GM21619 (cell line): ENCODE measurements around the gene CLIC6.
"Not testable (repeated sequence)": the region's sequence is repeated elsewhere in the genome, so short reads cannot be mapped to it uniquely, and the experiment has no call there.

Source experiments
- ATAC-seq: cut with Tn5 transposase; IDR thresholded peaks from one replicate; pipeline ENCODE4 v1.9.1; 2021; ENCODE audit not compliant: unreplicated experiment

CLIC6 gene

GRCh38 chr21:34691390-34692032, 22.7 kb downstream of the CLIC6 start:
- no peak for ATAC-seq

GRCh38 chr21:34692458-34693020, 23.7 kb downstream of the CLIC6 start:
- ATAC-seq: no peak

- ATAC-seq: no peak
Observed at GRCh38 chr21:34693192-34693810, 24.5 kb downstream of the CLIC6 start.

GRCh38 chr21:34695434-34695833, 26.6 kb downstream of the CLIC6 start:
- peak; percentile 83 for ATAC-seq

DNA sequence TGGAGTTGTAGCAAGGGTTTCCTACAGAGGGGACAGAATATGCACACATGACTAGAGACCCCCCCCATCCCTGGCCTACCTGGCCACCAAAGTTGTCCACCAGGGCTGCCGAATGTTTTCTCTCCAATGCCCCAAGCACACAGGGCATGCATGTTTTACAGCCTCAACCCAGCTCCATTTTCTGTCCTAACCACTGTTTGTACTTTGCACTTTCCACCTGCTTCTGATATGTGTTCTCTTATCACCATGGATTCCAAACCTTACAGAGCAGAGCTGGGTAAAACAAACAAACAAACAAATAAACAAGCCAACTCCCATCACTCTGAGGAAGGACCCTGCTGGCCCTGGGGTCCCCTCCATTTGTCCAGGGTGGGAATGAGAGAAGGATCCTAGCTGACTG, 27.3 kb downstream of the CLIC6 start:
- ATAC-seq: no peak

DNA sequence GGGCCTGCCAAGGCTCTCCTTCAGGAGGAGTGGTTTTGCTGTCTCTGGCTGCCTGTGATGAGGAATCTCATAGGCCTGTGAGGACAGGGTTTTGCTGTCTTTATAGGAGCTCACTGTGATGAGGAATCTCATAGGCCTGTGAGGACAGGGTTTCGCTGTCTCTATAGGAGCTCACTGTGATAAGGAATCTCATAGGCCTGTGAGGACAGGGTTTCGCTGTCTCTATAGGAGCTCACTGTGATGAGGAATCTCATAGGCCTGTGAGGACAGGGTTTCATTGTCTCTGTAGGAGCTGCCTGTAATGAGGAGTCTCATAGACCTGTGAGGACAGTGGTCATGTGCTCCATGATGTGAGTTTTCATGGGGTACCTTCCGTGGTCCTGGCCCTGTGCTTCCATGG, 29.0 kb downstream of the CLIC6 start:
- no peak for ATAC-seq

DNA sequence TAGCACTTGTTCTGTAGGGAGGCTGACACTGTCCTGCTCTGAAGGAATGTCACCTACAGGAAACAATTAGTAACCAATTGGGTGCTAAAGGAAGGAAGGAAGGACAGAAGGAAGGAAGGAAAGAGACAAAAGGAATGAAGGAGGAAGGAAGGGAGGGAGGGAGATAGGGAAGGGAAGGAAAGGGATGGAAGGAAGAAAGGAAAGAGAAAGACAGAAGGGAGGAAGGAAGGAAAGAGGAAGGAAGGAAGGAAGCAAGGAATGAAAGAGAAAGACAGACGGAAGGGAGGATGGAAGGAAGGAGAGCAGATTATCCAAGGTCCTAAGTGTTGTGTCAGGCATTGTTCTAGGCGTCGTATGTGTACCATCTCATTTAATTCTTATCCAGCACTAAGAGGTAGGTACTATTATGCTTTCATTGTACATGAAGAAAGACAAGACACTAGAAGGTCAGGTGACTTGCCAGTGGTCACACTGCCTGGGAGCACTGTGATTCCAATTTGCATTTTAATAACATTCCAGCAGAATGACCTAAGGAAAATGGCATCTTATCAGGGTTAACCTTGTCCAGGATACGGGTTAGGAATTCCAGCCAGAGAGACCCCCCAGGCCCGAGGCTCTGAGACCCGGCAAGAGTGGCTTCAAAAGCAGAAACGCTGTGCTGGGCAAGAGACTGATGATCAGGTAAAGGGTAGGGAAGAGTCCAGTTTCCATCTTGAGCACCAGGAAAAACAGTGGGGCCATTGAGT, 29.6 kb downstream of the CLIC6 start:
- ATAC-seq: no peak

GRCh38 chr21:34700605-34701004, 31.8 kb downstream of the CLIC6 start:
- no peak for ATAC-seq

- ATAC-seq: no peak
Observed at GRCh38 chr21:34701726-34702125, 32.9 kb downstream of the CLIC6 start.

GRCh38 chr21:34702341-34703170, 33.8 kb downstream of the CLIC6 start:
- ATAC-seq: no peak

GRCh38 chr21:34703571-34703970, 34.8 kb downstream of the CLIC6 start:
- ATAC-seq: no peak

DNA sequence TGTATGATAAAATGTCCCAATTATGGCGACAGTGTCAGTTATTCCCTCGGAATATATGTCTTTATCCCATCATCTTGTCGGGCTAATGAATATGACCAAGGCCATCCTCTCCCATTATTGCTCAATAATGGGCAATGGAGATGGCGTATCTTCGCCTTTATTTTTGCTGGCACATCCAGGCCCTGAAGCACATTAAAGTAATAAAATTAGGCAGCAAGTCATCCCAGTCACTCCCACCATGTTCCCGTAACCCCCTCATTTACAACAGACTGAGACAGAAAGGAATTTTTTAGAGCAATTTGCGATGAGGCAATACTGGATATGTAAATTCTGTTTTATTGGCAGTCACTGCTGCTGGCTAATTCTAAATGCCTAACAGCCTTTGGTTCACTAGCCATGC, 35.3 kb downstream of the CLIC6 start:
- ATAC-seq: no peak

DNA sequence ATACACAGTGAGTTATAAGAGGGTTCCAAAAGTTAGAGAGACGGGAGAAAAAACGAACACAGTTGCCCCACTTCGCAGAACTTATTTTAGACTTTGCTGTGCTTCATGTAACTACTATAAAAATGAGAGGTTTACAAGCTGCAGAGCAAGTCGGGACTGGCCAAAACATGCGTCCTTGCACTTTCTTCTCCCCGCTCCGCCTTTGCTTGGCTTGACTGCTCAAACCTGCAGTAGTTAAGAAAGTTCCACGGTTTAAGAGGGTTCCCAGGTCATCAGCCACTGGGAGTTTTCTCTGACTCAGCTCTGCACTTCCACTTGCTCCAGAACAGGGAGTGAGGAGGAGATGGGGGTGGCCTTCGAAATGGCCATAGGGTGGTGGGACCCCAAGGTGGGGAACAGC, 36.2 kb downstream of the CLIC6 start:
- no peak for ATAC-seq

DNA sequence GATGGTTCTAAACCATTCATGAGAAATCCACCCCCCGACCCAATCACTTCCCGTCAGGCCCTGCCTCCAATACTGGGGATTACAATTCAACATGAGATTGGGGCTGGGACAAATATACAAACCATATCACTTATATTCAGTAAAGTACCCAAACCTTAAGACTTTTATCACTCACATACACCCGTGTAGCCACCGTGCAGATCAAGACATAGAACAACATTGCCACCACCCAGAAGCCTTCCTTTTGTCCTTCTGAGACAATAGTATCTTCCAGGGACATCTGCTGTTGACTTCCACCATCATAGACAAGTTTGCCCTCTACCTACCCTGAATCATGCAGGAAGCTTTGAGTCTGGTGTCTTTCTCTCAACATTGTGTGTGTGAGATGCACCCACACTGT, 37.5 kb downstream of the CLIC6 start:
- no peak for ATAC-seq

- peak; percentile 89 for ATAC-seq
Observed at GRCh38 chr21:34707876-34708325, 39.1 kb downstream of the CLIC6 start.

GRCh38 chr21:34713621-34714020, 44.8 kb downstream of the CLIC6 start:
- no peak for ATAC-seq

DNA sequence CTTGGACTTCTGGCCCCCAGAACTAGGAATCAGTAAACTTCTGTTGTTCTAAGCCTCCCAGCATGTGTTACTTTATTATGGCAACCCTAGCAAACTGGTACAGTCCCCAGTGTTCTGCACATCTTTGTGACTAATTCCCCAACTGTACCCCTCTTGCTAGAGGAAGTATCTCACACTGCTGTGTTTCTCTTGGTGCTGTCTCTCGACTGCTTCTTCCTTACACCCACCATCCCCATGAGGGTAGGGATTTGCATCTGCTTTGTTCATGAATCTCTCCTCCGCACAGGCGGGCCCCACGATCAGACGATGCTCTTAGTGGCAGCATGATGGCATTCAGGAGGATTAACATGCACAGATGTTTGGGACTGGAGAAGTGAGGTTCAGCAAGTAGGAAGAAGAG, 46.7 kb downstream of the CLIC6 start:
- peak; percentile 78 for ATAC-seq

- no peak for ATAC-seq
Observed at GRCh38 chr21:34715985-34716596, 47.3 kb downstream of the CLIC6 start.

DNA sequence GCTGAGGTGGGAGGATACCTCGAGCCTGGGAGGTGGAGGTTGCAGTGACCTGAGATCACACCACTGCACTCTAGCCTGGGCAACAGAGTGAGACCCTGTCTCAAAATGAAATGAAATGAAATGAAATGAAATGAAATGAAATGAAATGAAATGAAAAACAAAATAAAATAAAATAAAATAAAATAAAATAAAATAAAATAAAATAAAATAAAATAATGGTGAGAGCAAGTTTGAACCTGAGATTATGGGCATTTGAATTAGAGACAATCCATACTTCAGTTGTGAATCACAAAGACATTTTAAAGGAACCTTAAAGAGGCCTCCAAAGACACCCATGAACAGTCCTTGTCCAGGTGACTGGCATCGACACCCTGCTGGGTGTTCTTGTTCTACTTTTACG, 49.7 kb downstream of the CLIC6 start:
- ATAC-seq: not testable (repeated sequence)

GRCh38 chr21:34722684-34723300, 54.0 kb downstream of the CLIC6 start:
- no peak for ATAC-seq
